ENCODE measurements around the gene C1orf198.

GRCh38 chr1:230823931-230824381 is 44.4 kb downstream of the C1orf198 start:
- no peak for TF ChIP-seq EZH2phosphoT487 (IDR thresholded peaks at IDR 0.05; ENCODE audit: insufficient read depth, low read depth)
- no peak for TF ChIP-seq EZH2 (IDR thresholded peaks at IDR 0.05; ENCODE audit: insufficient read depth, poor library complexity, severe bottlenecking)

Data from GM23248 (cell line).